HG02763 (cell line): ENCODE data around the gene CD9.

ENCODE experiments used
- ATAC-seq: cut with Tn5 transposase; IDR thresholded peaks from one replicate; pipeline ENCODE4 v1.9.1; 2021; ENCODE audit warnings: mild to moderate bottlenecking, moderate library complexity; ENCODE audit not compliant: unreplicated experiment

CD9 gene

GRCh38 chr12:6235906-6236640, 35.9 kb downstream of the CD9 start:
- ATAC-seq, result no peak

- ATAC-seq, result no peak
Measured at GRCh38 chr12:6236641-6236940, 36.4 kb downstream of the CD9 start.

- ATAC-seq, result no peak
Measured at GRCh38 chr12:6237830-6238229, 37.6 kb downstream of the CD9 start.

GRCh38 chr12:6238875-6239274, 38.7 kb downstream of the CD9 start:
- ATAC-seq, result no peak

- ATAC-seq, result no peak
Measured at GRCh38 chr12:6241495-6241894, 41.3 kb downstream of the CD9 start.

GRCh38 chr12:6249580-6249979, 49.4 kb downstream of the CD9 start:
- no peak for ATAC-seq

- ATAC-seq, result no peak
Measured at GRCh38 chr12:6250343-6250742, 50.1 kb downstream of the CD9 start.

GRCh38 chr12:6253278-6253677, 53.1 kb downstream of the CD9 start:
- ATAC-seq, result no peak

- ATAC-seq, result no peak
Measured at GRCh38 chr12:6254491-6254890, 54.3 kb downstream of the CD9 start.

GRCh38 chr12:6257007-6257406, 56.8 kb downstream of the CD9 start:
- ATAC-seq, result no peak

- no peak for ATAC-seq
Measured at GRCh38 chr12:6262211-6262610, 62.0 kb downstream of the CD9 start.

- no peak for ATAC-seq
Measured at GRCh38 chr12:6262623-6263022, 62.4 kb downstream of the CD9 start.

- ATAC-seq, result no peak
Measured at GRCh38 chr12:6263931-6264330, 63.7 kb downstream of the CD9 start.

GRCh38 chr12:6264402-6265037, 64.3 kb downstream of the CD9 start:
- no peak for ATAC-seq

GRCh38 chr12:6265038-6265405, 64.8 kb downstream of the CD9 start:
- no peak for ATAC-seq

GRCh38 chr12:6266541-6266966, 66.4 kb downstream of the CD9 start:
- no peak for ATAC-seq

- ATAC-seq, result no peak
Measured at GRCh38 chr12:6266971-6267721, 66.9 kb downstream of the CD9 start.

GRCh38 chr12:6268484-6269157, 68.4 kb downstream of the CD9 start:
- ATAC-seq, result no peak

- ATAC-seq, result no peak
Measured at GRCh38 chr12:6269986-6270385, 69.8 kb downstream of the CD9 start.

- ATAC-seq, result no peak
Measured at GRCh38 chr12:6271281-6271680, 71.1 kb downstream of the CD9 start.

GRCh38 chr12:6272300-6273204, 72.4 kb downstream of the CD9 start:
- no peak for ATAC-seq
